SK-MEL-5 (cell line): ENCODE results near the gene LDLRAD3. TPM values are rescaled to one million over a fixed set of nuclear protein-coding genes. Genes with fewer than 3 reads are reported as not detected.

Experiments
- small RNA-seq, 2 experiments: library from RNA; depleted of rRNA; stranded (forward); fragments of <200 nt; gene quantifications; one replicate each; pipeline ENCODE3, GENCODE V24; 2014
- total RNA-seq: library from RNA; depleted of rRNA; stranded (reverse); fragments of >200 nt; shearing (Covaris generic); gene quantifications from 2 replicates; pipeline ENCODE4 v1.2.3, GENCODE V29; 2014

The LDLRAD3 gene
- total RNA-seq, 1 experiment from 2014 or later: 28.6 TPM

Small RNAs within 50 kb of the gene (small RNA-seq; reads per million reads assigned to genes)
- gene MIR3973: 0 reads per million in 2 experiments
